Breast epithelium (tissue), 4 donors: ENCODE measurements around the gene NMUR1. TPM values are rescaled to one million over a fixed set of nuclear protein-coding genes. Genes with fewer than 3 reads are reported as not detected.

Source experiments
- DNase-seq, 2 donors: peaks; one replicate each; pipeline ENCODE4 v3.0.0-alpha.2; 2019; ENCODE audit warnings: low spot score in 2 of 2
- H3K27ac ChIP-seq, 2 donors: fragments of 200-600 bp; sonication (generic) in 1 of 2; one replicate each; pipeline ENCODE4 v1.5.1; 2016 to 2019; ENCODE audit warnings: mild to moderate bottlenecking in 1 of 2
- H3K27me3 ChIP-seq, 2 donors: fragments of 200-600 bp; sonication (generic) in 1 of 2; one replicate each; pipeline versions ENCODE4 v1.5.1 to v1.6.0; 2017 to 2019; ENCODE audit warnings: control low read depth in 1 of 2, mild to moderate bottlenecking in 1 of 2
- H3K36me3 ChIP-seq: fragments of 200-600 bp; one replicate; pipeline ENCODE4 v1.5.1; 2019
- H3K4me1 ChIP-seq, 2 donors: fragments of 200-600 bp; sonication (generic); one replicate each; pipeline ENCODE4 v1.5.1; 2016 to 2019; ENCODE audit warnings: control low read depth in 1 of 2
- H3K4me3 ChIP-seq, 3 donors: fragments of 200-600 bp; sonication (generic); 1 replicate in 2 of 3; 2 replicates in 1 of 3; pipeline ENCODE4 v1.5.1; 2016 to 2019; ENCODE audit warnings: mild to moderate bottlenecking in 3 of 3, moderate library complexity in 2 of 3
- H3K9me3 ChIP-seq, 2 donors: fragments of 200-600 bp; sonication (generic) in 1 of 2; one replicate each; pipeline ENCODE4 v1.5.1; 2016 to 2019; ENCODE audit warnings: control low read depth in 1 of 2
- POLR2A ChIP-seq: fragments of 450-650 bp; IDR thresholded peaks from one replicate; pipeline ENCODE4 v1.6.1; 2016; ENCODE audit warnings: antibody characterized with exemption, mild to moderate bottlenecking, moderate library complexity
- POLR2AphosphoS5 ChIP-seq, 3 donors: sonication (generic); formaldehyde crosslinking; IDR thresholded peaks; one replicate each; pipeline ENCODE4 v1.6.1; 2017; ENCODE audit warnings: antibody characterized with exemption in 3 of 3
- intact Hi-C: fragments of 100-400 bp; cut with DNase I; formaldehyde crosslinking; loops from one replicate; pipeline ENCODE4 v1.15.1; 2023; ENCODE audit warnings: low total_unique reads
- total RNA-seq, 3 donors: library from RNA; depleted of rRNA; stranded (reverse); fragments of >200 nt; gene quantifications; one replicate each; pipeline ENCODE4 v1.1.0, GENCODE V29; 2016
- TF ChIP-seq, protein P1 (sequence below), 3 donors: fragments of 450-650 bp; IDR thresholded peaks; one replicate each; pipeline ENCODE4 v1.5.1; 2016 to 2017; ENCODE audit warnings: antibody characterized with exemption in 3 of 3, mild to moderate bottlenecking in 3 of 3, moderate library complexity in 3 of 3

NMUR1 gene
- total RNA-seq, 3 donors from 2014 or later = under 0.01 to 3.8 TPM; not detected in 1

DNA sequence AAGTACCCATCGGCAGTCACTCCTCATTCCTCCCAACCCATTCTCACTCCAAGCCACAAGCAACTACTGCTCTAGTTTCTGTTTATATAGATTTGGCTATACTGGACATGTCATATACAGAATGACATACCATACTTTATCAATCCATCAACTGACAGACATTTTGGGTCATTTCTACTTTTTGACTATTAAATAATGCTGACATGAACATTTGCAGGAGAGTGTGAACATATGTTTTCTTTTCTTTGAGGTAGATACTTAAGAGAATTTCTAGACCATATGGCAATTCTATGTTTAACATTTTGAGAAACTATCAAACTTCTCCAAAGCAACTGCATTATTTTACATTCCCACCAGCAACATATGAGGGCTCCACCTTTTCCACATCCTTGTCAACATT is 32.6 kb downstream of the NMUR1 start:
- intact Hi-C loops = no loop called here
- no peak overlapping the region for H3K4me3 ChIP-seq

GRCh38 chr2:231494669-231495068 is 35.6 kb downstream of the NMUR1 start:
- no peak overlapping the region for H3K4me3 ChIP-seq
- H3K9me3 ChIP-seq = no peaks in the 10 kb centered on the region
- intact Hi-C loops = no loop called here
- no peak for TF ChIP-seq POLR2AphosphoS5 (IDR thresholded peaks at IDR 0.05)
- no peak for TF ChIP-seq POLR2A
- TF ChIP-seq, protein P1, sequence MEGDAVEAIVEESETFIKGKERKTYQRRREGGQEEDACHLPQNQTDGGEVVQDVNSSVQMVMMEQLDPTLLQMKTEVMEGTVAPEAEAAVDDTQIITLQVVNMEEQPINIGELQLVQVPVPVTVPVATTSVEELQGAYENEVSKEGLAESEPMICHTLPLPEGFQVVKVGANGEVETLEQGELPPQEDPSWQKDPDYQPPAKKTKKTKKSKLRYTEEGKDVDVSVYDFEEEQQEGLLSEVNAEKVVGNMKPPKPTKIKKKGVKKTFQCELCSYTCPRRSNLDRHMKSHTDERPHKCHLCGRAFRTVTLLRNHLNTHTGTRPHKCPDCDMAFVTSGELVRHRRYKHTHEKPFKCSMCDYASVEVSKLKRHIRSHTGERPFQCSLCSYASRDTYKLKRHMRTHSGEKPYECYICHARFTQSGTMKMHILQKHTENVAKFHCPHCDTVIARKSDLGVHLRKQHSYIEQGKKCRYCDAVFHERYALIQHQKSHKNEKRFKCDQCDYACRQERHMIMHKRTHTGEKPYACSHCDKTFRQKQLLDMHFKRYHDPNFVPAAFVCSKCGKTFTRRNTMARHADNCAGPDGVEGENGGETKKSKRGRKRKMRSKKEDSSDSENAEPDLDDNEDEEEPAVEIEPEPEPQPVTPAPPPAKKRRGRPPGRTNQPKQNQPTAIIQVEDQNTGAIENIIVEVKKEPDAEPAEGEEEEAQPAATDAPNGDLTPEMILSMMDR (IDR thresholded peaks at IDR 0.05) = no peak
- no peaks in the 10 kb centered on the region for H3K27me3 ChIP-seq
- no peak overlapping the region for H3K27ac ChIP-seq
- no peaks in the 10 kb centered on the region for H3K36me3 ChIP-seq
- DNase-seq = no peak
- no peaks in the 10 kb centered on the region for H3K4me1 ChIP-seq

More for the DNA sequence above, 32.6 kb downstream of the NMUR1 start:
- Histone ChIP-seq H3K27me3 (no peaks in the 10 kb centered on the region), H3K27ac (no peak overlapping the region), H3K4me1 (no peaks in the 10 kb centered on the region), H3K9me3 (no peaks in the 10 kb centered on the region), H3K36me3 (no peaks in the 10 kb centered on the region)
- no peak for TF ChIP-seq POLR2AphosphoS5 (IDR thresholded peaks at IDR 0.05)
- TF ChIP-seq POLR2A = no peak
- TF ChIP-seq, protein P1 (IDR thresholded peaks at IDR 0.05) = no peak
- DNase-seq = no peak

GRCh38 chr2:231490801-231491200 is 39.4 kb downstream of the NMUR1 start:
- no peaks in the 10 kb centered on the region for H3K9me3 ChIP-seq
- no peak for DNase-seq
- no peaks in the 10 kb centered on the region for H3K27me3 ChIP-seq
- no peaks in the 10 kb centered on the region for H3K36me3 ChIP-seq
- H3K4me3 ChIP-seq = no peak overlapping the region
- intact Hi-C loops = no loop called here
- TF ChIP-seq, protein P1 (IDR thresholded peaks at IDR 0.05) = no peak
- TF ChIP-seq POLR2AphosphoS5 (IDR thresholded peaks at IDR 0.05) (no peak), POLR2A (no peak)
- no peaks in the 10 kb centered on the region for H3K4me1 ChIP-seq
- H3K27ac ChIP-seq = no peak overlapping the region

DNA sequence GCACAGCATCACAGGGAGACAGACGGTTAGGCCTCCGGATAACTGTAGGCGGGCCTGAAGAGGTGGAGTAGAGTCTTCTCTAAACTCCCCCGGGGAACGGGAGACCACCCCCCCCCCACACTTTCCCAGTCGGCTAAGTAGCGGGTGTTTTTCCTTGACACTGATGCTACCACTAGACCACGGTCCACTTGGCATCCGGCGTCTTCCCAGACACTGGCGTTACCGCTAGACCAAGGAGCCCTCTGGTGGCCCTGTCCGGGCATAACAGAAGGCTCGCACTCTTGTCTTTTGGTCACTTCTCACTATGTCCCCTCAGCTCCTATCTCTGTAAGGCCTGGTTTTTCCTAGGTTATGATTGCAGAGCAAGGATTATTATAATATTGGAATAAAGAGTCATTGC is 40.3 kb downstream of the NMUR1 start:
- intact Hi-C loops = no loop called here
- H3K27ac ChIP-seq = no peak overlapping the region
- no peaks in the 10 kb centered on the region for H3K36me3 ChIP-seq
- no peaks in the 10 kb centered on the region for H3K27me3 ChIP-seq
- H3K9me3 ChIP-seq = no peaks in the 10 kb centered on the region
- no peaks in the 10 kb centered on the region for H3K4me1 ChIP-seq
- TF ChIP-seq, protein P1 (IDR thresholded peaks at IDR 0.05) = no peak
- TF ChIP-seq POLR2A (no peak), POLR2AphosphoS5 (IDR thresholded peaks at IDR 0.05) (no peak)
- DNase-seq = no peak
- no peak overlapping the region for H3K4me3 ChIP-seq

DNA sequence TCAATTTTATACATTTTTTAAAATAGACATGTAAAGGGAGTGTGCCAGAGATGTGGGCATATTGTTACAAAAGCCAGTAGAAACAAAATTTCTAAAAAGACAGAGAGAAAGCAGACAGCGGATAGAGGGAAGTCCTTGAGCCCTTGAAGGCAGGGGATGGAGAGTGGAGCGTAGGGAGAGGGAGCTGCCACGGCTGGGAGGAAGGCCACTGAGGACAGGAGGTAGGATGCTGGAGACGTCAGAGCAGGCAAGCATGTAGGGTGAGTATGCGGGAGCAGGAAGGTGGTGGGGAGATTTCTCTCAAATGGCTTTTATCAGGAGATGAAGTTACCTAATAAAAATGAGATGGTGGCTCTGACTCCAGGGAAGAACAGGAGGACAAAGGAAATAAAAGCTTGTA is 41.9 kb downstream of the NMUR1 start:
- no peak for DNase-seq
- H3K27ac ChIP-seq = no peak overlapping the region
- H3K9me3 ChIP-seq = no peaks in the 10 kb centered on the region
- H3K27me3 ChIP-seq = no peaks in the 10 kb centered on the region
- no peaks in the 10 kb centered on the region for H3K36me3 ChIP-seq
- TF ChIP-seq POLR2A (no peak), POLR2AphosphoS5 (IDR thresholded peaks at IDR 0.05) (no peak)
- TF ChIP-seq, protein P1 (IDR thresholded peaks at IDR 0.05) = no peak
- intact Hi-C loops = no loop called here
- H3K4me1 ChIP-seq = no peaks in the 10 kb centered on the region
- H3K4me3 ChIP-seq = no peak overlapping the region
